Measurements from ENCODE around the gene COL16A1. TPM values are rescaled to one million over a fixed set of nuclear protein-coding genes. Genes with fewer than 3 reads are reported as not detected.

Gene COL16A1
- total RNA-seq, 5 donors from 2014 or later (not counting 1 experiment from before 2014, with no cell fraction given): 0.41 to 0.67 (median 0.59) TPM; not detected in 2

- H3K27me3 ChIP-seq (replicated peaks in 1 of 2; ENCODE audit: control insufficient read depth in 2 of 2, extremely low read depth in 1 of 2, insufficient read depth in 2 of 2, low read length in 1 of 2): peaks cover 0 to 33% of the 10 kb centered on the region in 2 experiments
- no peaks in the 10 kb centered on the region for H3K4me1 ChIP-seq (ENCODE audit: control insufficient read depth in 1 of 2, extremely low read depth in 1 of 2, insufficient read depth in 2 of 2, low read length in 2 of 2)
- ATAC-seq (replicated peaks in 1 of 4) (no peak), DNase-seq (no peak)
- Mint-ChIP-seq H3K36me3 (no peaks in the 10 kb centered on the region), H3K9me3 (no peaks in the 10 kb centered on the region), H3K4me1 (no peaks in the 10 kb centered on the region), H3K4me3 (no peak overlapping the region), H3K27me3 (peaks cover 7 to 8% of the 10 kb centered on the region in 2 donors), H3K27ac (no peak overlapping the region)
- CTCF ChIA-PET: interaction anchor here in 1 of 2 donors (0.6 kb wide), 1 partner anchor 1973 kb away, joined by 4 read pairs; no protein-coding TSS in a partner anchor
- H3K9me3 ChIP-seq: no peaks in the 10 kb centered on the region
- H3K36me3 ChIP-seq (ENCODE audit: control insufficient read depth in 2 of 2, extremely low read depth in 1 of 2, insufficient read depth in 1 of 2, low read length in 1 of 2): no peaks in the 10 kb centered on the region
- H3K27ac ChIP-seq (ENCODE audit: low read length): no peak overlapping the region
- POLR2A ChIA-PET: no interaction called here
- no peak overlapping the region for H3K4me3 ChIP-seq (ENCODE audit: control insufficient read depth in 1 of 2, extremely low read depth in 1 of 2, low read length in 1 of 2)
- WGBS (ENCODE audit: insufficient coverage): 82% methylated on average over 10 of the region's 14 CpGs
Measured at GRCh38 chr1:31657020-31657804, 46.6 kb downstream of the COL16A1 start.

- Histone ChIP-seq H3K9me3 (no peaks in the 10 kb centered on the region), H3K4me3 (ENCODE audit: control insufficient read depth in 1 of 2, extremely low read depth in 1 of 2, low read length in 1 of 2) (no peak overlapping the region), H3K4me1 (ENCODE audit: control insufficient read depth in 1 of 2, extremely low read depth in 1 of 2, insufficient read depth in 2 of 2, low read length in 2 of 2) (no peaks in the 10 kb centered on the region), H3K36me3 (ENCODE audit: control insufficient read depth in 2 of 2, extremely low read depth in 1 of 2, insufficient read depth in 1 of 2, low read length in 1 of 2) (no peaks in the 10 kb centered on the region), H3K27ac (ENCODE audit: low read length) (no peak overlapping the region), H3K27me3 (replicated peaks in 1 of 2; ENCODE audit: control insufficient read depth in 2 of 2, extremely low read depth in 1 of 2, insufficient read depth in 2 of 2, low read length in 1 of 2) (peaks cover 0 to 29% of the 10 kb centered on the region in 2 experiments)
- ChIA-PET CTCF (no interaction called here), POLR2A (no interaction called here)
- no peak for ATAC-seq (replicated peaks in 1 of 4)
- H3K4me1 Mint-ChIP-seq: no peaks in the 10 kb centered on the region
- H3K36me3 Mint-ChIP-seq: no peaks in the 10 kb centered on the region
- no peak overlapping the region for H3K4me3 Mint-ChIP-seq
- peaks cover 7 to 8% of the 10 kb centered on the region in 2 donors for H3K27me3 Mint-ChIP-seq
- no peaks in the 10 kb centered on the region for H3K9me3 Mint-ChIP-seq
- no peak overlapping the region for H3K27ac Mint-ChIP-seq
- no peak for DNase-seq
- WGBS (ENCODE audit: insufficient coverage): 100% methylated on average over 1 of the region's 4 CpGs
Measured at GRCh38 chr1:31655756-31656155, 48.1 kb downstream of the COL16A1 start.

- Mint-ChIP-seq H3K9me3 (no peaks in the 10 kb centered on the region), H3K27me3 (peaks cover 7 to 8% of the 10 kb centered on the region in 2 donors), H3K4me1 (no peaks in the 10 kb centered on the region), H3K36me3 (no peaks in the 10 kb centered on the region), H3K4me3 (no peak overlapping the region), H3K27ac (no peak overlapping the region)
- Histone ChIP-seq H3K27me3 (replicated peaks in 1 of 2; ENCODE audit: control insufficient read depth in 2 of 2, extremely low read depth in 1 of 2, insufficient read depth in 2 of 2, low read length in 1 of 2) (peaks cover 0 to 29% of the 10 kb centered on the region in 2 experiments), H3K4me3 (ENCODE audit: control insufficient read depth in 1 of 2, extremely low read depth in 1 of 2, low read length in 1 of 2) (no peak overlapping the region), H3K27ac (ENCODE audit: low read length) (no peak overlapping the region), H3K36me3 (ENCODE audit: control insufficient read depth in 2 of 2, extremely low read depth in 1 of 2, insufficient read depth in 1 of 2, low read length in 1 of 2) (no peaks in the 10 kb centered on the region), H3K4me1 (ENCODE audit: control insufficient read depth in 1 of 2, extremely low read depth in 1 of 2, insufficient read depth in 2 of 2, low read length in 2 of 2) (no peaks in the 10 kb centered on the region), H3K9me3 (no peaks in the 10 kb centered on the region)
- 94% methylated on average over 4 of the region's 6 CpGs for WGBS (ENCODE audit: insufficient coverage)
- DNase-seq (no peak), ATAC-seq (replicated peaks in 1 of 4) (no peak)
- ChIA-PET POLR2A (no interaction called here), CTCF (interaction anchor here in 1 of 2 donors (1.3 kb wide), 1 partner anchor 259 kb away, joined by 8 read pairs; no protein-coding TSS in a partner anchor)
Measured at GRCh38 chr1:31655104-31655503, 48.7 kb downstream of the COL16A1 start.

- Mint-ChIP-seq H3K27ac (no peak overlapping the region), H3K27me3 (peaks cover 7 to 8% of the 10 kb centered on the region in 2 donors), H3K9me3 (no peaks in the 10 kb centered on the region), H3K4me3 (no peak overlapping the region), H3K36me3 (no peaks in the 10 kb centered on the region), H3K4me1 (no peaks in the 10 kb centered on the region)
- no CpG with 5 or more reads among the region's 5 CpGs for WGBS (ENCODE audit: insufficient coverage)
- Histone ChIP-seq H3K27ac (ENCODE audit: low read length) (no peak overlapping the region), H3K9me3 (no peaks in the 10 kb centered on the region), H3K27me3 (replicated peaks in 1 of 2; ENCODE audit: control insufficient read depth in 2 of 2, extremely low read depth in 1 of 2, insufficient read depth in 2 of 2, low read length in 1 of 2) (peaks cover 0 to 28% of the 10 kb centered on the region in 2 experiments), H3K4me3 (ENCODE audit: control insufficient read depth in 1 of 2, extremely low read depth in 1 of 2, low read length in 1 of 2) (no peak overlapping the region), H3K36me3 (ENCODE audit: control insufficient read depth in 2 of 2, extremely low read depth in 1 of 2, insufficient read depth in 1 of 2, low read length in 1 of 2) (no peaks in the 10 kb centered on the region), H3K4me1 (ENCODE audit: control insufficient read depth in 1 of 2, extremely low read depth in 1 of 2, insufficient read depth in 2 of 2, low read length in 2 of 2) (no peaks in the 10 kb centered on the region)
- POLR2A ChIA-PET: interaction anchor here in 1 of 2 donors (0.6 kb wide), 1 partner anchor 10 kb away, joined by 3 read pairs; the partner anchor contains the start of gene PEF1
- CTCF ChIA-PET: interaction anchor here in 1 of 2 donors (1.3 kb wide), 1 partner anchor 259 kb away, joined by 8 read pairs; no protein-coding TSS in a partner anchor
- ATAC-seq (replicated peaks in 1 of 4): no peak
- no peak for DNase-seq
Measured at GRCh38 chr1:31654474-31654776, 49.4 kb downstream of the COL16A1 start.

- Histone ChIP-seq H3K36me3 (ENCODE audit: control insufficient read depth in 2 of 2, extremely low read depth in 1 of 2, insufficient read depth in 1 of 2, low read length in 1 of 2) (no peaks in the 10 kb centered on the region), H3K27ac (ENCODE audit: low read length) (no peak overlapping the region), H3K4me1 (ENCODE audit: control insufficient read depth in 1 of 2, extremely low read depth in 1 of 2, insufficient read depth in 2 of 2, low read length in 2 of 2) (no peaks in the 10 kb centered on the region), H3K4me3 (ENCODE audit: control insufficient read depth in 1 of 2, extremely low read depth in 1 of 2, low read length in 1 of 2) (no peak overlapping the region), H3K27me3 (replicated peaks in 1 of 2; ENCODE audit: control insufficient read depth in 2 of 2, extremely low read depth in 1 of 2, insufficient read depth in 2 of 2, low read length in 1 of 2) (peaks cover 0 to 24% of the 10 kb centered on the region in 2 experiments), H3K9me3 (no peaks in the 10 kb centered on the region)
- Mint-ChIP-seq H3K27me3 (peaks cover 7 to 8% of the 10 kb centered on the region in 2 donors), H3K9me3 (no peaks in the 10 kb centered on the region), H3K4me3 (no peak overlapping the region), H3K36me3 (no peaks in the 10 kb centered on the region), H3K4me1 (no peaks in the 10 kb centered on the region), H3K27ac (no peak overlapping the region)
- POLR2A ChIA-PET: interaction anchor here in 1 of 2 donors (0.6 kb wide), 1 partner anchor 9 kb away, joined by 3 read pairs; the partner anchor contains the start of gene PEF1
- no peak for ATAC-seq (replicated peaks in 1 of 4)
- CTCF ChIA-PET: interaction anchor here in 1 of 2 donors (1.3 kb wide), 1 partner anchor 260 kb away, joined by 8 read pairs; no protein-coding TSS in a partner anchor
- WGBS (ENCODE audit: insufficient coverage): 80% methylated on average over 5 of the region's 12 CpGs
- no peak for DNase-seq
Measured at GRCh38 chr1:31653717-31654473, 49.9 kb downstream of the COL16A1 start.

- ChIA-PET CTCF (no interaction called here), POLR2A (no interaction called here)
- no peaks in the 10 kb centered on the region for H3K4me1 Mint-ChIP-seq
Measured at GRCh38 chr1:31652891-31653499, 50.8 kb downstream of the COL16A1 start.

More at GRCh38 chr1:31652891-31653499, 50.8 kb downstream of the COL16A1 start:
- H3K36me3 Mint-ChIP-seq: no peaks in the 10 kb centered on the region
- whole genome bisulfite sequencing (ENCODE audit: insufficient coverage): 63% methylated on average over 2 of the region's 4 CpGs
- Histone ChIP-seq H3K9me3 (no peaks in the 10 kb centered on the region), H3K4me1 (ENCODE audit: control insufficient read depth in 1 of 2, extremely low read depth in 1 of 2, insufficient read depth in 2 of 2, low read length in 2 of 2) (no peaks in the 10 kb centered on the region), H3K4me3 (ENCODE audit: control insufficient read depth in 1 of 2, extremely low read depth in 1 of 2, low read length in 1 of 2) (no peak overlapping the region), H3K36me3 (ENCODE audit: control insufficient read depth in 2 of 2, extremely low read depth in 1 of 2, insufficient read depth in 1 of 2, low read length in 1 of 2) (no peaks in the 10 kb centered on the region), H3K27me3 (replicated peaks in 1 of 2; ENCODE audit: control insufficient read depth in 2 of 2, extremely low read depth in 1 of 2, insufficient read depth in 2 of 2, low read length in 1 of 2) (peaks cover 0 to 18% of the 10 kb centered on the region in 2 experiments), H3K27ac (ENCODE audit: low read length) (no peak overlapping the region)
- no peak for ATAC-seq (replicated peaks in 1 of 4)
- DNase-seq: no peak
- H3K4me3 Mint-ChIP-seq: no peak overlapping the region
- H3K9me3 Mint-ChIP-seq: no peaks in the 10 kb centered on the region
- peaks cover 5 to 8% of the 10 kb centered on the region in 2 donors for H3K27me3 Mint-ChIP-seq
- H3K27ac Mint-ChIP-seq: no peak overlapping the region

All from T-cell (primary cell).